HG03354 (cell line): Measurements from ENCODE around the gene ARID2.
A peak's percentile ranks its signal among the peaks of the same experiment; 100 is the strongest.

ENCODE experiments used
- ATAC-seq: cut with Tn5 transposase; IDR thresholded peaks from one replicate; pipeline ENCODE4 v1.9.1; 2021; ENCODE audit warnings: mild to moderate bottlenecking; ENCODE audit not compliant: unreplicated experiment, poor library complexity, severe bottlenecking

The ARID2 gene

GRCh38 chr12:45833401-45833800 lies 103.9 kb downstream of the ARID2 start:
- no peak for ATAC-seq

- ATAC-seq: no peak
Measured at GRCh38 chr12:45834809-45835208, 105.3 kb downstream of the ARID2 start.

- no peak for ATAC-seq
Measured at GRCh38 chr12:45839917-45840316, 110.4 kb downstream of the ARID2 start.

GRCh38 chr12:45849289-45849688 lies 119.8 kb downstream of the ARID2 start:
- ATAC-seq: no peak

GRCh38 chr12:45850302-45850701 lies 120.8 kb downstream of the ARID2 start:
- ATAC-seq: no peak

GRCh38 chr12:45852508-45852907 lies 123.0 kb downstream of the ARID2 start:
- ATAC-seq: no peak

GRCh38 chr12:45853550-45853949 lies 124.0 kb downstream of the ARID2 start:
- no peak for ATAC-seq

GRCh38 chr12:45863332-45863731 lies 133.8 kb downstream of the ARID2 start:
- ATAC-seq: no peak

GRCh38 chr12:45866299-45866698 lies 136.8 kb downstream of the ARID2 start:
- ATAC-seq: no peak

- no peak for ATAC-seq
Measured at GRCh38 chr12:45872446-45872845, 142.9 kb downstream of the ARID2 start.

- no peak for ATAC-seq
Measured at GRCh38 chr12:45877069-45877468, 147.6 kb downstream of the ARID2 start.

GRCh38 chr12:45878630-45879255 lies 149.2 kb downstream of the ARID2 start:
- no peak for ATAC-seq

GRCh38 chr12:45879363-45879895 lies 149.9 kb downstream of the ARID2 start:
- ATAC-seq: no peak

- ATAC-seq: no peak
Measured at GRCh38 chr12:45880533-45880932, 151.0 kb downstream of the ARID2 start.

- ATAC-seq: no peak
Measured at GRCh38 chr12:45883187-45883586, 153.7 kb downstream of the ARID2 start.

- no peak for ATAC-seq
Measured at GRCh38 chr12:45886685-45887084, 157.2 kb downstream of the ARID2 start.

GRCh38 chr12:45887544-45887943 lies 158.0 kb downstream of the ARID2 start:
- no peak for ATAC-seq

GRCh38 chr12:45890276-45890675 lies 160.8 kb downstream of the ARID2 start:
- ATAC-seq: no peak

GRCh38 chr12:45893240-45893639 lies 163.7 kb downstream of the ARID2 start:
- ATAC-seq: no peak

- no peak for ATAC-seq
Measured at GRCh38 chr12:45895961-45896360, 166.5 kb downstream of the ARID2 start.

- no peak for ATAC-seq
Measured at GRCh38 chr12:45898094-45898493, 168.6 kb downstream of the ARID2 start.

GRCh38 chr12:45907955-45908354 lies 178.4 kb downstream of the ARID2 start:
- ATAC-seq: peak; percentile 84
